ENCODE data around the gene MEP1B.
"Not testable (repeated sequence)": the region's sequence is repeated elsewhere in the genome, so short reads cannot be mapped to it uniquely, and the experiment has no call there.

The MEP1B gene

GRCh38 chr18:32208577-32208976, 18.7 kb downstream of the MEP1B start:
- H3K27me3 ChIP-seq (ENCODE audit: control insufficient read depth, insufficient read depth, low read length, poor library complexity, severe bottlenecking), result no peaks in the 10 kb centered on the region
- H3K4me1 ChIP-seq (ENCODE audit: control insufficient read depth, insufficient read depth, low read length), result no peaks in the 10 kb centered on the region
- H3K27ac ChIP-seq (ENCODE audit: insufficient read depth, low read depth, low read length, poor library complexity, severe bottlenecking), result no peak overlapping the region
- no peak overlapping the region for H3K4me3 ChIP-seq (ENCODE audit: insufficient read depth, low read depth, low read length)
- H3K9me3 ChIP-seq (ENCODE audit: control insufficient read depth, low read length), result no peaks in the 10 kb centered on the region
- no peaks in the 10 kb centered on the region for H3K36me3 ChIP-seq (ENCODE audit: control insufficient read depth, insufficient read depth, low read length)
- 96 to 100% methylated on average over 3 of the region's 3 CpGs for WGBS, 2 experiments

- 89% methylated on average over 10 of the region's 10 CpGs for WGBS, 2 experiments
- no peaks in the 10 kb centered on the region for H3K4me1 ChIP-seq (ENCODE audit: control insufficient read depth, insufficient read depth, low read length)
Measured at GRCh38 chr18:32209685-32210445, 20.0 kb downstream of the MEP1B start.

GRCh38 chr18:32213693-32214092, 23.9 kb downstream of the MEP1B start:
- no peak overlapping the region for H3K4me3 ChIP-seq (ENCODE audit: insufficient read depth, low read depth, low read length)
- WGBS, 2 experiments, result 91 to 98% methylated on average over 2 of the region's 2 CpGs

More at GRCh38 chr18:32209685-32210445, 20.0 kb downstream of the MEP1B start:
- H3K27me3 ChIP-seq (ENCODE audit: control insufficient read depth, insufficient read depth, low read length, poor library complexity, severe bottlenecking), result no peaks in the 10 kb centered on the region
- H3K36me3 ChIP-seq (ENCODE audit: control insufficient read depth, insufficient read depth, low read length), result no peaks in the 10 kb centered on the region
- no peaks in the 10 kb centered on the region for H3K9me3 ChIP-seq (ENCODE audit: control insufficient read depth, low read length)
- no peak overlapping the region for H3K4me3 ChIP-seq (ENCODE audit: insufficient read depth, low read depth, low read length)
- no peak overlapping the region for H3K27ac ChIP-seq (ENCODE audit: insufficient read depth, low read depth, low read length, poor library complexity, severe bottlenecking)

GRCh38 chr18:32216390-32216789, 26.6 kb downstream of the MEP1B start:
- Histone ChIP-seq H3K4me3 (ENCODE audit: insufficient read depth, low read depth, low read length) (no peak overlapping the region), H3K9me3 (ENCODE audit: control insufficient read depth, low read length) (no peaks in the 10 kb centered on the region), H3K27ac (ENCODE audit: insufficient read depth, low read depth, low read length, poor library complexity, severe bottlenecking) (no peak overlapping the region), H3K36me3 (ENCODE audit: control insufficient read depth, insufficient read depth, low read length) (no peaks in the 10 kb centered on the region), H3K27me3 (ENCODE audit: control insufficient read depth, insufficient read depth, low read length, poor library complexity, severe bottlenecking) (no peaks in the 10 kb centered on the region), H3K4me1 (ENCODE audit: control insufficient read depth, insufficient read depth, low read length) (no peaks in the 10 kb centered on the region)
- 88 to 90% methylated on average over 2 of the region's 2 CpGs for WGBS, 2 experiments

More at GRCh38 chr18:32213693-32214092, 23.9 kb downstream of the MEP1B start:
- H3K27ac ChIP-seq (ENCODE audit: insufficient read depth, low read depth, low read length, poor library complexity, severe bottlenecking), result no peak overlapping the region
- no peaks in the 10 kb centered on the region for H3K9me3 ChIP-seq (ENCODE audit: control insufficient read depth, low read length)
- no peaks in the 10 kb centered on the region for H3K4me1 ChIP-seq (ENCODE audit: control insufficient read depth, insufficient read depth, low read length)
- no peaks in the 10 kb centered on the region for H3K36me3 ChIP-seq (ENCODE audit: control insufficient read depth, insufficient read depth, low read length)
- no peaks in the 10 kb centered on the region for H3K27me3 ChIP-seq (ENCODE audit: control insufficient read depth, insufficient read depth, low read length, poor library complexity, severe bottlenecking)

- no peak overlapping the region for H3K27ac ChIP-seq (ENCODE audit: insufficient read depth, low read depth, low read length, poor library complexity, severe bottlenecking)
- no peaks in the 10 kb centered on the region for H3K9me3 ChIP-seq (ENCODE audit: control insufficient read depth, low read length)
- H3K4me3 ChIP-seq (ENCODE audit: insufficient read depth, low read depth, low read length), result no peak overlapping the region
- H3K4me1 ChIP-seq (ENCODE audit: control insufficient read depth, insufficient read depth, low read length), result no peaks in the 10 kb centered on the region
- WGBS, 2 experiments, result 90 to 92% methylated on average over 3 of the region's 3 CpGs
- no peaks in the 10 kb centered on the region for H3K36me3 ChIP-seq (ENCODE audit: control insufficient read depth, insufficient read depth, low read length)
- H3K27me3 ChIP-seq (ENCODE audit: control insufficient read depth, insufficient read depth, low read length, poor library complexity, severe bottlenecking), result no peaks in the 10 kb centered on the region
Measured at GRCh38 chr18:32219431-32220018, 29.7 kb downstream of the MEP1B start.

GRCh38 chr18:32233348-32233747, 43.5 kb downstream of the MEP1B start:
- H3K4me1 ChIP-seq (ENCODE audit: control insufficient read depth, insufficient read depth, low read length); H3K4me3 ChIP-seq (ENCODE audit: insufficient read depth, low read depth, low read length); H3K9me3 ChIP-seq (ENCODE audit: control insufficient read depth, low read length); H3K27me3 ChIP-seq (ENCODE audit: control insufficient read depth, insufficient read depth, low read length, poor library complexity, severe bottlenecking); H3K27ac ChIP-seq (ENCODE audit: insufficient read depth, low read depth, low read length, poor library complexity, severe bottlenecking); H3K36me3 ChIP-seq (ENCODE audit: control insufficient read depth, insufficient read depth, low read length): not testable (repeated sequence)
- 94 to 96% methylated on average over 15 of the region's 15 CpGs for WGBS, 2 experiments

GRCh38 chr18:32237049-32237448, 47.2 kb downstream of the MEP1B start:
- no peaks in the 10 kb centered on the region for H3K4me1 ChIP-seq (ENCODE audit: control insufficient read depth, insufficient read depth, low read length)
- H3K36me3 ChIP-seq (ENCODE audit: control insufficient read depth, insufficient read depth, low read length), result no peaks in the 10 kb centered on the region
- H3K9me3 ChIP-seq (ENCODE audit: control insufficient read depth, low read length), result no peaks in the 10 kb centered on the region
- no peak overlapping the region for H3K4me3 ChIP-seq (ENCODE audit: insufficient read depth, low read depth, low read length)
- 94 to 100% methylated on average over 2 to 3 of the region's 3 CpGs for WGBS, 2 experiments
- H3K27me3 ChIP-seq (ENCODE audit: control insufficient read depth, insufficient read depth, low read length, poor library complexity, severe bottlenecking), result no peaks in the 10 kb centered on the region
- no peak overlapping the region for H3K27ac ChIP-seq (ENCODE audit: insufficient read depth, low read depth, low read length, poor library complexity, severe bottlenecking)

- H3K4me3 ChIP-seq (ENCODE audit: insufficient read depth, low read depth, low read length), result no peak overlapping the region
- 80 to 88% methylated on average over 4 to 5 of the region's 5 CpGs for WGBS, 2 experiments
- H3K9me3 ChIP-seq (ENCODE audit: control insufficient read depth, low read length), result no peaks in the 10 kb centered on the region
- no peaks in the 10 kb centered on the region for H3K4me1 ChIP-seq (ENCODE audit: control insufficient read depth, insufficient read depth, low read length)
- no peak overlapping the region for H3K27ac ChIP-seq (ENCODE audit: insufficient read depth, low read depth, low read length, poor library complexity, severe bottlenecking)
- no peaks in the 10 kb centered on the region for H3K36me3 ChIP-seq (ENCODE audit: control insufficient read depth, insufficient read depth, low read length)
- H3K27me3 ChIP-seq (ENCODE audit: control insufficient read depth, insufficient read depth, low read length, poor library complexity, severe bottlenecking), result no peaks in the 10 kb centered on the region
Measured at GRCh38 chr18:32238635-32239268, 48.9 kb downstream of the MEP1B start.

GRCh38 chr18:32242395-32242794, 52.6 kb downstream of the MEP1B start:
- no peaks in the 10 kb centered on the region for H3K36me3 ChIP-seq (ENCODE audit: control insufficient read depth, insufficient read depth, low read length)
- 93 to 99% methylated on average over 2 of the region's 2 CpGs for WGBS, 2 experiments
- H3K27ac ChIP-seq (ENCODE audit: insufficient read depth, low read depth, low read length, poor library complexity, severe bottlenecking), result no peak overlapping the region
- no peak overlapping the region for H3K4me3 ChIP-seq (ENCODE audit: insufficient read depth, low read depth, low read length)
- H3K9me3 ChIP-seq (ENCODE audit: control insufficient read depth, low read length), result no peaks in the 10 kb centered on the region
- no peaks in the 10 kb centered on the region for H3K27me3 ChIP-seq (ENCODE audit: control insufficient read depth, insufficient read depth, low read length, poor library complexity, severe bottlenecking)
- H3K4me1 ChIP-seq (ENCODE audit: control insufficient read depth, insufficient read depth, low read length), result no peaks in the 10 kb centered on the region

GRCh38 chr18:32243358-32243757, 53.5 kb downstream of the MEP1B start:
- H3K4me3 ChIP-seq (ENCODE audit: insufficient read depth, low read depth, low read length), result no peak overlapping the region
- H3K27ac ChIP-seq (ENCODE audit: insufficient read depth, low read depth, low read length, poor library complexity, severe bottlenecking), result no peak overlapping the region
- H3K4me1 ChIP-seq (ENCODE audit: control insufficient read depth, insufficient read depth, low read length), result no peaks in the 10 kb centered on the region
- no peaks in the 10 kb centered on the region for H3K9me3 ChIP-seq (ENCODE audit: control insufficient read depth, low read length)
- 84% methylated on average over 6 of the region's 6 CpGs for WGBS, 2 experiments
- H3K27me3 ChIP-seq (ENCODE audit: control insufficient read depth, insufficient read depth, low read length, poor library complexity, severe bottlenecking), result no peaks in the 10 kb centered on the region
- H3K36me3 ChIP-seq (ENCODE audit: control insufficient read depth, insufficient read depth, low read length), result no peaks in the 10 kb centered on the region

All from ectodermal cell (in vitro differentiated cells).